MCF 10A (cell line): Measurements from ENCODE around the gene MS4A6E. TPM values are rescaled to one million over a fixed set of nuclear protein-coding genes. Genes with fewer than 3 reads are reported as not detected.

ENCODE experiments used
- BruUV-seq: library from RNA; stranded (reverse); fragments of 400-500 nt; replicated peaks from 2 replicates; lab custom pipeline; 2021; lab: Mats Ljungman, UMichigan
- CTCF ChIA-PET: fragments of 300-600 bp; sonication (Branson Sonifier 250); formaldehyde crosslinking; extraction: SDS; loops from one replicate; lab custom pipeline; 2021; ENCODE audit warnings: antibody characterized with exemption, inconsistent platforms; lab: Yijun Ruan, JAX
- POLR2A ChIA-PET: fragments of 300-600, 350-650 bp; sonication (Branson Sonifier 250); formaldehyde crosslinking; extraction: SDS; loops from one replicate; lab custom pipeline; 2020; ENCODE audit warnings: antibody characterized with exemption, inconsistent platforms; lab: Yijun Ruan, JAX
- DNase-seq: peaks from one replicate; pipeline ENCODE4 v3.0.0-alpha.2; 2018; ENCODE audit not compliant: unreplicated experiment
- H3K27ac Mint-ChIP-seq: one replicate; pipeline ENCODE4 v1.8.0; 2022; ENCODE audit warnings: mild to moderate bottlenecking, low read depth, mixed read lengths; ENCODE audit not compliant: unreplicated experiment
- H3K27me3 Mint-ChIP-seq: one replicate; pipeline ENCODE4 v1.8.0; 2022; ENCODE audit warnings: mixed read lengths; ENCODE audit not compliant: insufficient read depth, unreplicated experiment
- H3K36me3 Mint-ChIP-seq: one replicate; pipeline ENCODE4 v1.8.0; 2022; ENCODE audit warnings: mild to moderate bottlenecking, moderate library complexity, mixed read lengths; ENCODE audit not compliant: insufficient read depth, unreplicated experiment
- H3K4me1 Mint-ChIP-seq: one replicate; pipeline ENCODE4 v1.8.0; 2022; ENCODE audit warnings: mixed read lengths; ENCODE audit not compliant: insufficient read depth, unreplicated experiment
- H3K4me3 Mint-ChIP-seq: one replicate; pipeline ENCODE4 v1.8.0; 2022; ENCODE audit warnings: mild to moderate bottlenecking, moderate library complexity, mixed read lengths; ENCODE audit not compliant: unreplicated experiment
- H3K9me3 Mint-ChIP-seq: one replicate; pipeline ENCODE4 v1.8.0; 2022; ENCODE audit warnings: mixed read lengths; ENCODE audit not compliant: unreplicated experiment
- CTCF ChIP-seq: fragments of 200-600 bp; IDR thresholded peaks from one replicate; pipeline ENCODE4 v1.8.0; 2022; ENCODE audit warnings: antibody characterized with exemption, mild to moderate bottlenecking; ENCODE audit not compliant: unreplicated experiment
- intact Hi-C: fragments of 100-400 bp; cut with micrococcal nuclease; formaldehyde crosslinking; loops from 2 replicates; pipeline ENCODE4 v1.14.1; 2022
- total RNA-seq: library from RNA; stranded (reverse); gene quantifications from 2 replicates; pipeline ENCODE4 v1.2.3, GENCODE V29; 2022

The MS4A6E gene
- total RNA-seq, 1 experiment from 2014 or later: not detected

- POLR2A ChIA-PET: no interaction called here
- Mint-ChIP-seq H3K27ac (no peak overlapping the region), H3K4me3 (no peak overlapping the region), H3K9me3 (no peaks in the 10 kb centered on the region), H3K36me3 (no peaks in the 10 kb centered on the region), H3K27me3 (peaks cover 49% of the 10 kb centered on the region), H3K4me1 (no peaks in the 10 kb centered on the region)
- intact Hi-C loops: no loop called here
- CTCF ChIA-PET: interaction anchor here (0.6 to 4.6 kb wide), 4 partner anchors 8 to 177 kb away, joined by 3 to 37 read pairs (median 4); no protein-coding TSS in a partner anchor
- no peak for DNase-seq
- TF ChIP-seq CTCF: no peak
- no TSS peak for BruUV-seq
These were observed 9.8 kb downstream of the MS4A6E start for GRCh38 chr11:60336767-60337391.

GRCh38 chr11:60338053-60338452 is 11.0 kb downstream of the MS4A6E start:
- no TSS peak for BruUV-seq
- POLR2A ChIA-PET: no interaction called here
- CTCF ChIA-PET: interaction anchor here (1.3 kb wide), 1 partner anchor 281 kb away, joined by 5 read pairs; no protein-coding TSS in a partner anchor
- DNase-seq: no peak
- H3K9me3 Mint-ChIP-seq: no peaks in the 10 kb centered on the region
- H3K4me3 Mint-ChIP-seq: no peak overlapping the region
- H3K27ac Mint-ChIP-seq: no peak overlapping the region
- peaks cover 48% of the 10 kb centered on the region for H3K27me3 Mint-ChIP-seq
- intact Hi-C loops: no loop called here
- no peak for TF ChIP-seq CTCF
- H3K36me3 Mint-ChIP-seq: no peaks in the 10 kb centered on the region
- no peaks in the 10 kb centered on the region for H3K4me1 Mint-ChIP-seq

GRCh38 chr11:60339356-60339755 is 12.3 kb downstream of the MS4A6E start:
- no TSS peak for BruUV-seq
- no peaks in the 10 kb centered on the region for H3K9me3 Mint-ChIP-seq
- intact Hi-C loops: no loop called here
- H3K36me3 Mint-ChIP-seq: no peaks in the 10 kb centered on the region
- ChIA-PET POLR2A (no interaction called here), CTCF (interaction anchor here (1.2 to 1.3 kb wide), 2 partner anchors 24 to 280 kb away, joined by 3 to 5 read pairs; no protein-coding TSS in a partner anchor)
- TF ChIP-seq CTCF: no peak
- H3K4me1 Mint-ChIP-seq: no peaks in the 10 kb centered on the region
- peaks cover 59% of the 10 kb centered on the region for H3K27me3 Mint-ChIP-seq
- H3K4me3 Mint-ChIP-seq: no peak overlapping the region
- no peak for DNase-seq
- no peak overlapping the region for H3K27ac Mint-ChIP-seq

- Mint-ChIP-seq H3K4me3 (no peak overlapping the region), H3K27me3 (peaks cover 77% of the 10 kb centered on the region), H3K4me1 (no peaks in the 10 kb centered on the region), H3K9me3 (no peaks in the 10 kb centered on the region), H3K36me3 (no peaks in the 10 kb centered on the region), H3K27ac (no peak overlapping the region)
- no TSS peak for BruUV-seq
- TF ChIP-seq CTCF: peak; percentile 59
- ChIA-PET POLR2A (no interaction called here), CTCF (interaction anchor here (0.6 to 5.5 kb wide), 11 partner anchors 9 to 431 kb away, joined by 3 to 37 read pairs (median 4); no protein-coding TSS in a partner anchor)
- intact Hi-C loops: no loop called here
- peak; percentile 41 for DNase-seq
These were observed 16.1 kb downstream of the MS4A6E start for GRCh38 chr11:60343094-60343704.
